ENCODE measurements around the gene CLDN15.
"Not testable (repeated sequence)": the region's sequence is repeated elsewhere in the genome, so short reads cannot be mapped to it uniquely, and the experiment has no call there.

CLDN15 gene, protein sequence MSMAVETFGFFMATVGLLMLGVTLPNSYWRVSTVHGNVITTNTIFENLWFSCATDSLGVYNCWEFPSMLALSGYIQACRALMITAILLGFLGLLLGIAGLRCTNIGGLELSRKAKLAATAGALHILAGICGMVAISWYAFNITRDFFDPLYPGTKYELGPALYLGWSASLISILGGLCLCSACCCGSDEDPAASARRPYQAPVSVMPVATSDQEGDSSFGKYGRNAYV

DNA sequence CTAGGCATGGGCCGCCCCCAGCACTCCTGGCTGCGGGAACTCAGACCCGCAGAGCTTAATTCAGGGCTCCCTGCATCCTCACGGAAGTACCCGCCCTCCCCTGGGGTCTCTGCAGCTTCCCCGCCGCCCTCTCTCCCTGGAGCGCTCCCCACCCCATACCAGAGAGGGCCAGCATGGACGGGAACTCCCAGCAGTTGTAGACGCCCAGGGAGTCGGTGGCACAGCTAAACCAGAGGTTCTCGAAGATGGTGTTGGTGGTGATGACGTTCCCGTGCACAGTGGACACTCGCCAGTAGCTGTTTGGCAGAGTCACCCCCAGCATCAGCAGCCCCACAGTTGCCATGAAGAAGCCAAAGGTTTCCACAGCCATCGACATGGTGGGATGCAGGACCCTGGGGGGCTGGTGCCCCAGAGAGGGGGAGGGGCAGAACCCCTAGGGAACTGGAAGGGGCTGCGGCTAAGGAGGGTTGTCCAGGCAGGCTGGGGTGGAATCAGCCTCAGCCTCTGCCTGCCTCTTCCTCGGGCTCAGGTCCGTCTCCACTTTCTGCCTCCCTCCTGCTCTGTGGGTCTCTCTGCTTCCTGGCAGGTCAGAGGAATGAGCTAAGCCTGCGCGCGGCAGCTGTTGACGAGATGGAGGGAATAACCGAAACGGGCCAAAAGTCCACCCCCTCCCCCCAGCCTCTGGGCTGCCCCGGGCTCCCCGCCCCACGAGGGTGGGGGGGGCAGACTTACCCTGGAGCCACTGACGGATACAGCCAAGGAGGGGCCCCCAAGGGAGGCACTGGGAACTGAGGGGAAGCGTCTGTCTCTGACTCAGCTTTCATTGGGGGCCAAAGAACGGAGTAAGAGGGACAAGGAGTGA is at the start of gene CLDN15:
Gene CLDN15, minus strand, starts transcription at position 597 of the 862 bp plus-strand sequence. Its CDS starts 221 bp downstream, at position 376.
- DNase-seq (ENCODE audit: low read depth in 2 of 3, low spot score in 1 of 3): no peak

DNA sequence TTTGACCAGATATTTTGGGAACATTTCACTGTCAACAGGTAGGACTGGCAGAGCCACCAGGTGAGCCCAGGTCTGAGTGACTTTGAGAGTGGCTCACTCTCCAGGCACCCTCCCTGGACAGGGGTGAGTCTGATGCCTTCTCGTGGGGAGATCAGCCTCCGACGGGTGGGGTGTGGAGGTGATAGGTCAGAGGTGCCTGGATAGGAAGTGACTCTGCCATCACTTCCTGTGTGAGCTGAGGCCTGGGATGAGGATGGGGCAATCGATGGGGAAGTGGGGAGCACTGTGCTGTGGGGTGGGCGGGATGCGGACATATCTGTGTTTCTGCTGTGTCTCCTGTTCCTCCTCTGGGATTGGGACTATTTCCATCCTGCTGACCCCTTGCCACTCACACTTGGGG is 49.4 kb upstream of the CLDN15 start:
- DNase-seq (ENCODE audit: low read depth in 2 of 3, low spot score in 1 of 3): no peak

GRCh38 chr7:101285880-101286279 is 48.3 kb upstream of the CLDN15 start:
- DNase-seq (ENCODE audit: low read depth in 2 of 3, low spot score in 1 of 3): not testable (repeated sequence)

DNA sequence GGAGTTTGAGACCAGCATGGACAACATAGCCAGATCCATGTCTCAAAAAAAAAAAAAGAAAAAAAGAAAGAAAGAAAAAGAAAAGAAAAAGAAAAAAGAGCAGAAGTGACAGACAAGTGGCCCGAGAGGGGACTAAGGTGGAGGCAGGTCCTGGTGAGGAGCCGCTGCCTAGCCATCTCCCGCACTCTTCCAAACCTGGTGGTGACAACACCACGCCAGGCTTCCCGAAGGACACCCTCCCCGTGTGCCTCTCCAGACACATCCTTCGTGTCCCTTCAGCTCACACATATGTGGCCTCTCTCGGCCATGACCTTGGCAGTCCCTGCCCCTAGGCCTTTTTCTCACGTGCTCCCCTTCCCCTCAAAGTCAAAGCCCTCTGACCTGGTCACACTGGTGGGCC is 47.6 kb upstream of the CLDN15 start:
- DNase-seq (ENCODE audit: low read depth in 2 of 3, low spot score in 1 of 3): no peak

DNA sequence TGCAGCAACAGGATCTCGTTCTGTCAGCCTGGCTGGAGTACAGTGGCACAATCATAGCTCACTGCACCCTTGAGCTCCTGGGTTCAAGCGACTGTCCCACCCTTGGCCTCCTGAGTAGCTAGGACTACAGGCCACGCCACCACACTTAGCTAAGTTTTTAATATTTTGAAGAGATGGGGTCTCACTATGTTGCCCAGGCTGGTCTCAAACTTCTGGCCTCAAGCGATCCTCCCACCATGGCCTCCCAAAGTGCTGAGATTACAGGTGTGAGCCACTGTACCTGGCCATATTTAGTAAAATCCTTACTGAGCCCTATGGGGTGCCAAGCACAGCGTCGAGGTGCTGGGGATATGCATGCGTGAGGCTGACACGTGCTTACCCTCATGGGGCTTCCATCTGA is 43.3 kb upstream of the CLDN15 start:
- DNase-seq (ENCODE audit: low read depth in 2 of 3, low spot score in 1 of 3): not testable (repeated sequence)

DNA sequence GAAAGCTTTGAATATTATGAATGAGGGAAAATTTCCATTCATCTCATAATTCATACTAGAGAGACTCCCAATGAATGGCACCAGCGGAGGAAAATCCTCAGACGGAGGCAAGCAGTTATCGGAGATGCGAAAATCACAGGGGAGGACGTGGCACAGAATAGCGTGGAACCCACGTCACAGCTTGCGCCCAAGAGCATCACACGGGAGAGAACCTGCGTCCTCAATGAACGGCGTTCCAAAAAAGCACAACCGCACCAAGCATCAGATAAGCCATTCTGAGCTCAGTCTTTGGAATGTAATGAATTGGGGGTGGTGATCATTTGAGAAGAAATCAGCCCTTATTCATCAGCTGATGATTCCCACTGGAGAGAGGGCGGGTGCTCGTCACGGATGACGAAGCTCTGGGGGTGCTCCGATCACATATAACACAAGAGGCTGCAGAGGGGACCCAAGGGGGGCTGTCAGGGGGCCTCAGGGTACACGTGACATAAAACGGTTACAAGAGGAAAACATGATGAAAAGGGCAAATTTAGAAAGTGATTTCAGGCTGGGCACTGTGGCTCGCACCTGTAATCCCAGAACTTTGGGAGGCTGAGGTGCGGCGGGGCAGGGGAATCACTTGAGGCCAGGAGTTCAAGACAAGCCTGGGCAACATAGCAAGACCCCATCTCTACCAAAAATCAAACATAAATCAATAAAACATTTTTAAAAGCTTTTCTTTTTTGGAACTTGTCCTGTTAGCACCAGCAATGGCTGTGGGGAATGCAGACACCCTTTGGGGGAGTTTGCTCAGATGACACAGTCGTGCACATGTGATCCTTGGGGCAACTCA is 41.1 kb upstream of the CLDN15 start:
- DNase-seq (ENCODE audit: low read depth in 2 of 3, low spot score in 1 of 3): no peak

GRCh38 chr7:101277155-101277554 is 39.6 kb upstream of the CLDN15 start:
- DNase-seq (ENCODE audit: low read depth in 2 of 3, low spot score in 1 of 3): no peak

DNA sequence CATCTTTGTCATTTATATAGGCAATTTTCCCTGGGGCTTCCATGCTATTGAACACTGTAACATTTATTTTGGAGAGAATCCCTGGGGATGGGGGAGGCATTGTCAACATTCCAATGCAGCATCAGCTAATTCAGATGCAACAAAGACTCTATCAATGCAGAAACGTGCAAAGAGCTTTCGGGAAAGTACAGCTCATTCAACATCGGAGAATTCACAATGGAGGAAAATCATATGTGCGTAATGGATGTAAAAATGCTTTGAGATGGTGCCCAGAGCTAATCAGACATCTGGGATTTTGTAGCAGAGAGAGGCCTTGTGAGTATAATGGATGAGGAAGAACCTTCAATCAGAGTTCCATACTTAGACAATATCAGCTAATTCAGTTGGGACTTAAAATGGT is 35.6 kb upstream of the CLDN15 start:
- no peak for DNase-seq (ENCODE audit: low read depth in 2 of 3, low spot score in 1 of 3)

DNA sequence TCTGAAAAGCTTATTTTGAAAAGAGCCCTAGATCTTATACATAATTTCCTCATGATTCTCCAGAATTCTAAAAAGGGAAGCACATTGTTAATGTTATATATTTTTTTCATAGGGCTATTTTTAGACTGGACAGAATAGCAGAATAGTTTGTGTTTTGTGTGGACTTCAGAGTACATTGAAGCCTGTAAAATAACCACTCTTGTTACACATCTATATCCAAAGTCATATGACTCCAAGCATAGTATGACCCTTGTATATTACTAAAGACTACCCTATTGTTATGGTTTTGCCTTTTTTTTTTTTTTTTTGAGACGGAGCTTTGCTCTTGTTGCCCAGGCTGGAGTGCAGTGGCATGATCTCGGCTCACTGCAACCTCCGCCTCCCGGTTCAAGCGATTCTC is 33.4 kb upstream of the CLDN15 start:
- DNase-seq (ENCODE audit: low read depth in 2 of 3, low spot score in 1 of 3): no peak

DNA sequence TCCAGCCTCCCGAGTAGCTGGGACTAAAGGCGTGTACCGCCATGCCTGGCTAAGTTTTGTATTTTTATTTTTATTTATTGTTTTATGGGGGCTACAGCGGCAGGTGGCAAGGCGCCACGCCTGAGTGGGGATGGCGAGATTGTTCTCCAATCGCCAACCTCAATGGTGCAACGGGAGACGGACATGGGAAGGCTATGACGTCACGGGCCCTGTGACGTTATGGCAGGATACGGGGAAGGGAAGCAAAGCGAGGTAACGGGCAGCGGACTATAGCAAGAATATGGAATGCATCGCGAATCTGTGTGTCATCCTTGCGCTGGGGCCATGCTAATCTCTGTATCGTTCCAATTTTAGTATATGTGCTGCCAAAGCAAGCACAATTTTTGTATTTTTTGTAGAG is 32.1 kb upstream of the CLDN15 start:
- no peak for DNase-seq (ENCODE audit: low read depth in 2 of 3, low spot score in 1 of 3)

GRCh38 chr7:101265622-101266516 is 28.3 kb upstream of the CLDN15 start:
- no peak for DNase-seq (ENCODE audit: low read depth in 2 of 3, low spot score in 1 of 3)

- DNase-seq (ENCODE audit: low read depth in 2 of 3, low spot score in 1 of 3): not testable (repeated sequence)
These were observed 26.6 kb upstream of the CLDN15 start for GRCh38 chr7:101264102-101264706.

GRCh38 chr7:101258243-101258731 is 20.7 kb upstream of the CLDN15 start:
- DNase-seq (ENCODE audit: low read depth in 2 of 3, low spot score in 1 of 3): no peak

DNA sequence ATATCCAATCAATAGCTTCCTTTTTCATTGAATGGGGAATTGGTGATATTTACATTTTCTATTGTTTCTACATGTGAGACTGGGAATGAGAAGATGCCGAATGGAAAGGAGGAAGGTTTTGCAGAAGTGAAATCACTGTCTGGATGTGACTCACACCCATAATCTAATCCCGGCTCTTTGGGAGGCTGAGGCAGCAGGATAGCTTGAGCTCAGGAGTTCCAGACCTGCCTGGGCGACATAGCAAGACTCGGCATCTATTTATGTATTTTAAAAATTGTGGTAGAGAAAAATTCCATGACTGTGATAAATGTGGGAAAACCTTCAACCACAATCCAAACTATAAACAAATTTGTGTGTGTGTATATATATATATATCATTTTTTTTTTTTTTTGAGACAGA is 18.2 kb upstream of the CLDN15 start:
- no peak for DNase-seq (ENCODE audit: low read depth in 2 of 3, low spot score in 1 of 3)

- not testable (repeated sequence) for DNase-seq (ENCODE audit: low read depth in 2 of 3, low spot score in 1 of 3)
These were observed 15.6 kb upstream of the CLDN15 start for GRCh38 chr7:101253199-101253598.

- DNase-seq (ENCODE audit: low read depth in 2 of 3, low spot score in 1 of 3): peak; percentile 97 to 99 (median 98)
These were observed 14.5 kb upstream of the CLDN15 start for GRCh38 chr7:101251871-101252659.

DNA sequence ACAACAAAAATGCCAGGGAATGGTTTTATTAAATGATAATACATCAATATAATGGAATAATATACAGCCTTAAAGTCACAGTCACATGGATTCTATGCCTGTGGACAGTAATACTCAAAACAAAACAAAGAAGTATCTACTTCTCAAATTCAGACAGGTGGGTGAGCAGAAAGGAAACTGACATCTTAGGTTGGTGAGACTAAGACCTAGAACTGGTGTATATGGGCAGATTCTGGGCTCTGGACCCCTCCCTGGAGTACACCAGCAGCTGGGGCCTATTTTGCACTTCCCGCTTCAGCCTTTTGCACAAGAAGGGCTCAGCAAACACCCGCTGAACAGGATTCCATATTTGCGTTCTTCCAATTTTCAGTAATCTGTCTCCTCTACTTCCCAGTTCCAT is 12.7 kb upstream of the CLDN15 start:
- no peak for DNase-seq (ENCODE audit: low read depth in 2 of 3, low spot score in 1 of 3)

DNA sequence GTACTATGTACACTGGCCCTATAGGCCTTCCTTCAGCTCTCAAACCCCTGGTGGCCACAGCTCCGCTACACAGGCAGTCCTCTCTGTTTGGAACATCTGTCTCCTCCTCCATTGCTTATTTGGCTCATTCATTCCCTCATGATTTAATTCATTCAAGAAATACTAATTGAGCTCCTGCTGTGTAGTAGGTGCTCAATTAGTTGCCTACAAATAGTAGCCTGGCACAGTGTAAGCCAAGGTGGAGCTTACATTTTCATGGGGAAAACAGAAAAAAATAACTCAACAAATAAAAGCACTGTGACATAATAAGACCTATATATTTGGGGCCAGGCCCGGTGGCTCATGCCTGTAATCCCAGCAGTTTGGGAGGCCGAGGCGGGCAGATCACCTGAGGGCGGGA is 10.7 kb upstream of the CLDN15 start:
- DNase-seq (ENCODE audit: low read depth in 2 of 3, low spot score in 1 of 3): no peak

DNA sequence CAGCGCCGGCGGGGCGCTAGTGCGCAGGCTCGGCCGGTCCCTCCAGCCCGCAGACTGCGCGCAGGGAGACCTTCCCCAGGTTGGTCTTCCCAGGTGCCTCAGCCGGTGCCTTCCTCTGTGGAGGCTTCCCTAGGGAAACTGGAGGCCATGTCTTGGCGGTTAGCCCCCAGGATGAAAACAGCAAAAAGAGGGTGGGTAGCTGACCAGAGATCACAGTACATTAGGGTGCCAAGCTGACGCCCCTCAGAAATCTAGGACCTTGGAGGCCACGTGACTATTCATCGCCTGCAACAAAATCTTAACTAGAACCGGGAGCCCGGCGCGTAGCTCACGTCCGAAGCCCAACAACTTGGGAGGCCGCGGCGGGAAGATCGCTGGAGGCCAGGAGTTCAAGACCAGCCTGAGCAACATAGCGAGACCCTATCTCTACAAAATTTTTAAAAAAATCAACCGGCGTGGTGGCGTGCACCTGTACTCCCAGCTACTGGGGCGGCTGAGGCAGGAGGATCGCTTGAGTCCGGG is 7.6 kb upstream of the CLDN15 start:
- DNase-seq (ENCODE audit: low read depth in 2 of 3, low spot score in 1 of 3): no peak
